ENCODE measurements around the gene FBXL4.

GRCh38 chr6:98885330-98885729, 62.4 kb downstream of the FBXL4 start:
- TF ChIP-seq CTCF (IDR thresholded peaks at IDR 0.05; ENCODE audit: low read depth, low read length) (no peak), POLR2A (IDR thresholded peaks at IDR 0.05; ENCODE audit: extremely low read depth, insufficient read length) (no peak), MAX (IDR thresholded peaks at IDR 0.05; ENCODE audit: low read depth, low read length) (no peak), MYC (IDR thresholded peaks at IDR 0.05; ENCODE audit: low read depth, low read length) (no peak)

Data from NB4 (cell line).